Thyroid gland (tissue), 4 donors: Measurements from ENCODE around the gene EEFSEC.

ENCODE experiments used
- CTCF ChIP-seq, 6 experiments: fragments of 200-600 bp in 3 of 6; fragments of 450-650 bp in 3 of 6; sonication (generic) in 3 of 6; IDR thresholded peaks; one replicate each; pipeline ENCODE4 v1.5.1; 2016 to 2019; ENCODE audit warnings: antibody characterized with exemption in 6 of 6, mild to moderate bottlenecking in 2 of 6, inconsistent platforms in 1 of 6, moderate library complexity in 1 of 6
- POLR2A ChIP-seq, 2 donors: fragments of 450-650 bp; IDR thresholded peaks; one replicate each; pipeline ENCODE4 v1.6.1; 2017; ENCODE audit warnings: antibody characterized with exemption in 2 of 2, mild to moderate bottlenecking in 2 of 2, moderate library complexity in 1 of 2

- TF ChIP-seq POLR2A (IDR thresholded peaks at IDR 0.05) (no peak), CTCF (IDR thresholded peaks at IDR 0.05) (no peak)
Measured at GRCh38 chr3:128252083-128252482, 98.8 kb downstream of the EEFSEC start.
